Transverse colon (tissue), 3 donors: ENCODE results near the gene PRKCE.

ENCODE experiments used
- POLR2A ChIP-seq: fragments of 450-650 bp; IDR thresholded peaks from one replicate; pipeline ENCODE4 v1.6.1; 2016; ENCODE audit warnings: antibody characterized with exemption, mild to moderate bottlenecking, moderate library complexity
- TF ChIP-seq, protein P1 (sequence below), 5 experiments: fragments of 200-600 bp in 3 of 5; fragments of 450-650 bp in 2 of 5; sonication (generic) in 3 of 5; IDR thresholded peaks; 1 replicate in 2 of 5; 2 replicates in 3 of 5; pipeline ENCODE4 v1.5.1; 2016 to 2017; ENCODE audit warnings: antibody characterized with exemption in 5 of 5, inconsistent platforms in 3 of 5, mild to moderate bottlenecking in 2 of 5, moderate library complexity in 1 of 5

DNA sequence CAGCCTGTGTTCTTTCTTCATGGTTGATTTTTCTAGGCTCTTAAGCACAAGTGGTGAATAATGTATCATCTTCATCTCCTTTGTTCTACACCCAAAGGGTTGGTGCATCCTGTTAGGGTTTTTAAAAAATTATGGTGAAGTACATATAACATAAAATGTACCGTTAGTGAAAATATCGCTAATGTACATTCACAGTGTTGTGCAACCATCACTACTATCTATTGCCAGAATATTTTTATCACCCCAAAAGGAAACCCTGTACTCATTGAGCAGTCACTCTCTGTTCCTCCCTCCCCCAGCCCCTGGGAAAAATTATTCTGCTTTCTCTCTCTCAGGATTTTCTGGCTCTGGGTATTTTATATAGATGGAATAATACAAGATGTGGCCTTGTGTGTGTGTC is 98.5 kb downstream of the PRKCE start:
- TF ChIP-seq, protein P1, sequence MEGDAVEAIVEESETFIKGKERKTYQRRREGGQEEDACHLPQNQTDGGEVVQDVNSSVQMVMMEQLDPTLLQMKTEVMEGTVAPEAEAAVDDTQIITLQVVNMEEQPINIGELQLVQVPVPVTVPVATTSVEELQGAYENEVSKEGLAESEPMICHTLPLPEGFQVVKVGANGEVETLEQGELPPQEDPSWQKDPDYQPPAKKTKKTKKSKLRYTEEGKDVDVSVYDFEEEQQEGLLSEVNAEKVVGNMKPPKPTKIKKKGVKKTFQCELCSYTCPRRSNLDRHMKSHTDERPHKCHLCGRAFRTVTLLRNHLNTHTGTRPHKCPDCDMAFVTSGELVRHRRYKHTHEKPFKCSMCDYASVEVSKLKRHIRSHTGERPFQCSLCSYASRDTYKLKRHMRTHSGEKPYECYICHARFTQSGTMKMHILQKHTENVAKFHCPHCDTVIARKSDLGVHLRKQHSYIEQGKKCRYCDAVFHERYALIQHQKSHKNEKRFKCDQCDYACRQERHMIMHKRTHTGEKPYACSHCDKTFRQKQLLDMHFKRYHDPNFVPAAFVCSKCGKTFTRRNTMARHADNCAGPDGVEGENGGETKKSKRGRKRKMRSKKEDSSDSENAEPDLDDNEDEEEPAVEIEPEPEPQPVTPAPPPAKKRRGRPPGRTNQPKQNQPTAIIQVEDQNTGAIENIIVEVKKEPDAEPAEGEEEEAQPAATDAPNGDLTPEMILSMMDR (IDR thresholded peaks at IDR 0.05): no peak
- TF ChIP-seq POLR2A: no peak
